GM21360 (cell line): ENCODE data around the gene ARL3.
"Not testable (repeated sequence)": the region's sequence is repeated elsewhere in the genome, so short reads cannot be mapped to it uniquely, and the experiment has no call there.

ENCODE experiments used
- ATAC-seq: cut with Tn5 transposase; IDR thresholded peaks from one replicate; pipeline ENCODE4 v1.9.1; 2021; ENCODE audit warnings: mild to moderate bottlenecking, moderate library complexity; ENCODE audit not compliant: unreplicated experiment

Gene ARL3

GRCh38 chr10:102738692-102739121 lies 24.5 kb upstream of the ARL3 start:
- ATAC-seq = no peak

GRCh38 chr10:102735065-102735562 lies 20.9 kb upstream of the ARL3 start:
- ATAC-seq = no peak

DNA sequence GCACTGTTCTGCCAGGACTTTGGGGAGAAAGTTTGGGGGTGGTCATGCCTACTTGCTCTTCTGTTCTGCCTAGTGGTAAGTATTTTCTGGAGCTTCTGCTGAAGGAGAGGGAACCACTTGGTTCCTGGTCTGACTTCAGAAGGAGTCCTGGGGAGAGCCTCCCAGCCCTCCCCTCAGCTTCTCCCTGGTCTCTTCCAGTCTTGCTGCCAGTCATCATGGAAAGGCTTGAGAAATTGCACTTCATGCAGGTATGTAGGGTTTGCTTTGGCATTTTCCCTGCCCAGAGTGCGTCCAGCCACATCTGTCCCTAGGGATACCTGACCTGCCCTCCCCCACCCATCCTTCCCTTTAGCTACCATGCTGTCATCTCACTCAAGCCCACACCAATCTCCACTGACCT lies 18.5 kb upstream of the ARL3 start:
- no peak for ATAC-seq

DNA sequence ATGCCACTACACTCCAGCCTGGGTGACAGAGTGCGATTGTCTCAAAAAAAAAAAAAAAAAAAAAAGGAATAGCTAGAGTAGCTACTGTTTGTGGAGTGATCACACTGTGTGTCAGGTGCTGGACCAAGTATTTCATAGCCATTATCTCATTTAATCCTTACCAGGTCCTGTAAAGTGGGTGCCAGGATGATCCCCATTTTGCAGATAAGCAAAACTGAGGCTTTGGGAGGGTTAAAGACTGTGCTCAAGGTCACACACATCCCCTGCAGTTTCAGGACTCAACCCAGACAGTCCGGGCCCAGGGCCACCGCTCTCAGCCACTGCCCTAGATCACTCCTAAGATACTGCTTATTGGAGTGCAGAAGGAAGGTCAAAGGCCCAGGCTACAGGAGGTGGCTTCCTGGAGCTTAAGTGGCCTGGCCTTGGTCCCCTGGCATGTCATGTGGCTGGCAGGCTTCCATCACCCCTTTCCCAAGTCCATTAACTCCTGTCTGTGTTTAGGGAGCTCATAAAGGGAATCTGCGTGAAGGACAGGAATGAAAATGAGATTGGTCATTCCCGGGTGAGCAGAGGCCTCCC lies 17.1 kb upstream of the ARL3 start:
- ATAC-seq = no peak

GRCh38 chr10:102729029-102730026 lies 15.1 kb upstream of the ARL3 start:
- no peak for ATAC-seq

GRCh38 chr10:102727037-102727818 lies 13.0 kb upstream of the ARL3 start:
- ATAC-seq = no peak

GRCh38 chr10:102726274-102726673 lies 12.1 kb upstream of the ARL3 start:
- ATAC-seq = no peak

DNA sequence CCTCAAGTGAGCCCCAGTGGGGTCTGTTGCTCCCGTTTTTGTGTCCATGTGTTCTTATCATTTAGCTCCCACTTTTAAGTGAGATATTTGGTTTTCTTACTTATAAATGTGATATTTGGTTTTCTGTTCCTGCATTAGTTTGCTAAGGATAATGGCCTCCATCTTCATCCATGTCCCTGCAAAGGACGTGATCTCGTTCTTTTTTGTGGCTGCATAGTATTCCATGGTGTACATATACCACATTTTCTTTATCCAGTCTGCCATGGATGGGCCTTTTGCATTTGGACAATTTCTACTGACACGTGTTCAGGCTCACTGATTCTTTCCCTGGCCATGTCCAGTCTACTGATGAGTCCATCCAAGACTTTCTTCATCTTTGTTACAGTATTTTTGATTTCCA lies 9.8 kb upstream of the ARL3 start:
- no peak for ATAC-seq

GRCh38 chr10:102721954-102722353 lies 7.8 kb upstream of the ARL3 start:
- no peak for ATAC-seq

- ATAC-seq = no peak
Observed at GRCh38 chr10:102720775-102721301, 6.6 kb upstream of the ARL3 start.

GRCh38 chr10:102720337-102720736 lies 6.1 kb upstream of the ARL3 start:
- no peak for ATAC-seq

DNA sequence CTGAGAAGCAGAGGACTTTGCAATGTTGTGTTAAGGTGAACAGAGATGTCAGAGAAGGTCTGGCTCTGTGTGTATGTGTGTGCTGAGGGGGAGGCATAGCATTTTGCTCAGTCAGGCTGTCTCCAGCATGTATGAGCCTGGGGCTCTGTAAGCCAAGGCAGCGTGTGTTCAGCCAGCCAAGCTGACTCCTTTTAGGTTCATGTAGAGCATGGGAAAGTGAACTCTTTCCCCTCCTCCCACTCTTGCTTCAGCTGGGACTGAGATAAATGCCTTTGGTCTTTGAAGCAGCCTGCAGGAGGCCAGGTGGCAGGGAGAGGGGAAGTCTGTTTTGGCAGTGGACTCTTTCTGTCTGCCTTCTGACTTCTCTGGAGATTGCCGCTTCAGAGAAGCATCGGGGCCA lies 4.0 kb upstream of the ARL3 start:
- ATAC-seq = no peak

DNA sequence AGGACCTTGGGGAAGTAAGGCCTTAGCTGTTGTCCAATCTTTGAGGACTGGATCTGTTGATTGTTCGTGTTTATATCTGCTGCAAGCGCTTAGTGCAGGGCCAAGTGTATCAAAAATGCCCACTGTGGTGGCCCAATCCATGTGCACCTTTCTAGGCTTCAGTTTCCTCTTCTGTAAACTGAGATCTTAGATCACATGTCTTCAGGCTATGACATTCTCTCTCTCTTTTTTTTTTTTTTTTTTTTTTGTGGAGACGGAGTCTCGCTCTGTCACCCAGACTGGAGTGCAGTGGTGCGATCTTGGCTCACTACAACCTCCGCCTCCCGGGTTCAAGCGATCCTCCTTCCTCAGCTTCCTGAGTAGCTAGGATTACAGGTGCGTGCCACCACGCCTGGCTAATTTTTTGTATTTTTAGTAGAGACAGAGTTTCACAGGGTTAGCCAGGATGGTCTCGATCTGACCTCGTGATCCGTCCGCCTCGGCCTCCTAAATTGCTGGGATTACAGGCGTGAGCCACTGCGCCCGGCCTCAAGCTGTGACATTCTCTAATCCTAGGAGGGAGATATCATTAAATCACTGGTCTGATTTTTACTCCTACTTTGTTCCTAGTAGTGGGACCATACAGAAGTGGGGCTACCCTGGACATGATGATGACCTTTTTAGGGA lies 2.8 kb upstream of the ARL3 start:
- ATAC-seq = not testable (repeated sequence)

- ATAC-seq = no peak
Observed at GRCh38 chr10:102715880-102716279, 1.7 kb upstream of the ARL3 start.

DNA sequence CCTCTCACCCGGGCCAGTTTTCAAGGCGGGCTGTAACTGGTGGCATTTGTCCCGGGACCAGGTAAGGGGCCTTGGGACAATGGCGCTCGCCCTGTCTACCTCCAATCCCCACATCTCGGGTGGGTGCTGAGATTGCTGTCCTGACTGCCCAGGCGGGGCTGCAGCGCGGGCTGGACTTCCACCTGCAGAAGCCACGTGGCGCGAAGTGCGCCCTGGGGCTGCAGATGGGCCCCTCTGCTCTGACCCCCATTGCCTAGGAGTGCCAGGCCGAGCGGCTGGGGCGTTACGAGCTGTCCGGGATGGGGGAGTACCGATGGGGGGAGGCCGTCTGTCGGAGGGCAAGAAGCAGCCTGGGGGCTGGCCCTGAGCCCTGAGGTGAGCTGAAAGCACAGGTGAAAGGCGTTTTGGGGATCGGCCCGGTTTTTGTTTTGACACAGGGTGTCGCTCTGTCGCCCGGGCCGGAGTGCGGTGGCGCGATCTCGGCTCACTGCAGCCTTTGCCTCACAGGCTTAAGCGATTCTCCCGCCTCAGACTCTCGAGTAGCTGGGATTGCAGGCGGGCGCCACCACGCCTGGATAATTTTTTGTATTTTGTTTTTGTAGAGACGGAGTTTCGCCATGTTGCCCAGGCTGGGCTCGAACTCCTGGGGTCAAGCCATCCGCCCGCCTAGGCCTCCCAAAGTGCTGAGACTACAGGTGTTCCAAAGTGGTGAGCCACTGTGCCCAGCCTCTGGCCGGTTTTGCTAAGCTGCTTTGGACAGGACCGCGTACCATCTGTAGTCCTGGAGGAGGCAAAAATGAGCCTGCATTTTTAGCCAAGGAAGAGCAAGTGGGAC lies 641 bp upstream of the ARL3 start, which contains the start of gene SFXN2:
SFXN2 (plus strand) TSS at position 16 of the 835 bp plus-strand sequence. CDS start 12,001 bp downstream, outside the sequence.
- ATAC-seq = peak; percentile 15

DNA sequence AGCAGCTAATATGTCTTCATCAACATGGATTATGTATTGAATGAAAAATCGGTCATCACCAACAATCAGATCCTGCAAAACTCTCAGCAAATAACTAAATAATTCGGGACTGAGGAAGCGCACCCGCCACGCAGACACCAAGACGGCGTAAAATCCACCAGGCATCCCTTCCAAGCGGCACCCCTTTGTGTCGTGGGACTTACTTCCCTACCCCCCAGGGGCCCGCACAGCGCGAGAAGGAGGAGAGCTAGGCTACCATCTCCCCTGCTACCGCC lies 721 bp downstream of the ARL3 start:
- peak; percentile 32 for ATAC-seq

- ATAC-seq = no peak
Observed at GRCh38 chr10:102712843-102713538, 1.2 kb downstream of the ARL3 start.

DNA sequence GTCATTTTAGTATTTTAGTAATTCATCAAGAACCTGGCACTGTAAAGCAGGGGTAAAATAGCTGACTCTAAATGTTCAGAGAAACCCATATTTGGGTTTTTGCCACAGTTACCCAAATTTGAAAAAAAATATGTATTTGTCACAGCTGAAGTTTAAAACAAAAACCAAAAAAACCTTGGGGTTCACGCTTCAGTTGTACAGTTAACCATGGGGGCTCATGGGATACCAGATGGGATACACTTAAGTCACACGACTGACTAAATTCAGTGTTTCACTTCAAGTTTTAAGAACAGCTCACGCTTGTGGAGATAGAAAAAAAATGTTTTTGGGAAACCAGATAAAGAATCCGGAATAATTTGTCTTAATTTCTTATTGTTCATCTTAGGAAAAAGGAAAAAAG lies 2.1 kb downstream of the ARL3 start:
- no peak for ATAC-seq

DNA sequence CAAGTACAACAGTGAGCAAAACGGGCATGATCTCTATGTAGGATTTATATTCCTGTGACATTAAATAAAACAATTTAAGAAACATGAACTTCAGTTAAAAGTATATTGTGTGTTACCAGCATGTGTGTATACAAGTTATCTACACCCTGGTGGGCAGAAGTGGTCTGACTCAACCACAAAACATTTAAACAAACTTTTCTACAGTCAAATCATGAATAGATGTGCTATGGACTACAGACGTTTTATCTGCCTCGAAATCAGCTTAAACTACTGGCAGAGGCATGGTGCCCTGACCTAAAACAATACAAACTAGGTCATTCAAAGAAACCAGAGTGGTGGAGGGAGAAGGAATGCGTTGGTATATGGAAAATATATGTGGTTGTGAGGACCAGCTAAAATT lies 3.6 kb downstream of the ARL3 start:
- ATAC-seq = no peak
